SU-DHL-6 (cell line): Measurements from ENCODE around the gene GYPA.
"Not testable (repeated sequence)": the region's sequence is repeated elsewhere in the genome, so short reads cannot be mapped to it uniquely, and the experiment has no call there.

Experiments
- EZH2phosphoT487 ChIP-seq: fragments of 200-600 bp; sonication (generic), shearing (Covaris generic); conservative IDR thresholded peaks from 2 replicates; pipeline ENCODE4 v1.6.1; 2018; ENCODE audit warnings: mild to moderate bottlenecking, antibody characterized with exemption, low read length, moderate library complexity, mixed read lengths
- TF ChIP-seq, protein P1 (sequence below): fragments of 200-600 bp; sonication (generic); IDR thresholded peaks from one replicate; pipeline ENCODE4 v1.5.1; 2017; ENCODE audit warnings: antibody characterized with exemption, mild to moderate bottlenecking, low read length, moderate library complexity; ENCODE audit not compliant: insufficient read depth, poor library complexity, severe bottlenecking

DNA sequence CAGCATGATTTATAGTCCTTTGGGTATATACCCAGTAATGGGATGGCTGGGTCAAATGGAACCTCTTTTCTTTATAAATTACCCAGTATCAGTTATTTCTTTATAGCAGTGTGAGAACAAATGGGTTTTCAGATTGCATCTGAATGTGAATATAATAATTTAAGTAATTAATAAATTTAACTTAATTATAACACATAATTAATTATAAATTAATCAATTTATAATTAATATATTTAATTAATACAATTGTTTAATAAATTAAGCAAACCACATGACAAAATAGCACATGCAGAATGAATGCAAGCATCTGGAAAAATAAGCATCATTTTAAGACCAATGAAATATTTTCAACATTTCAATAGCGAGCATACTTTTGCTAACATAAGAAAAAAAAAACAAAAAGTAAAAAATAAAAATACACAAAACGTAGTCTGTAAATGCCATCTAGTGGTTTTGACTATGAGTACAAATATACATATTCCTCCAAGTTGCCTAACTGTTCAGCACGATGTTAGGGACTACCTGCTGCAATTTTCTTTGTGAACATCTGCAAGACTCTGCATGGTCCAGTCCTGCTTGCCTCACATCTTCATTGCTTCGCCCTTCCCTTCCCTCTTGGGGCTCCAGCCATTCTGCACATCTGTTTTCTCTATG, 16.4 kb downstream of the GYPA start:
- TF ChIP-seq, protein P1, sequence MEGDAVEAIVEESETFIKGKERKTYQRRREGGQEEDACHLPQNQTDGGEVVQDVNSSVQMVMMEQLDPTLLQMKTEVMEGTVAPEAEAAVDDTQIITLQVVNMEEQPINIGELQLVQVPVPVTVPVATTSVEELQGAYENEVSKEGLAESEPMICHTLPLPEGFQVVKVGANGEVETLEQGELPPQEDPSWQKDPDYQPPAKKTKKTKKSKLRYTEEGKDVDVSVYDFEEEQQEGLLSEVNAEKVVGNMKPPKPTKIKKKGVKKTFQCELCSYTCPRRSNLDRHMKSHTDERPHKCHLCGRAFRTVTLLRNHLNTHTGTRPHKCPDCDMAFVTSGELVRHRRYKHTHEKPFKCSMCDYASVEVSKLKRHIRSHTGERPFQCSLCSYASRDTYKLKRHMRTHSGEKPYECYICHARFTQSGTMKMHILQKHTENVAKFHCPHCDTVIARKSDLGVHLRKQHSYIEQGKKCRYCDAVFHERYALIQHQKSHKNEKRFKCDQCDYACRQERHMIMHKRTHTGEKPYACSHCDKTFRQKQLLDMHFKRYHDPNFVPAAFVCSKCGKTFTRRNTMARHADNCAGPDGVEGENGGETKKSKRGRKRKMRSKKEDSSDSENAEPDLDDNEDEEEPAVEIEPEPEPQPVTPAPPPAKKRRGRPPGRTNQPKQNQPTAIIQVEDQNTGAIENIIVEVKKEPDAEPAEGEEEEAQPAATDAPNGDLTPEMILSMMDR, result not testable (repeated sequence)
- TF ChIP-seq EZH2phosphoT487, result not testable (repeated sequence)
